ENCODE measurements around the gene SCIN. TPM values are rescaled to one million over a fixed set of nuclear protein-coding genes. Genes with fewer than 3 reads are reported as not detected.
A peak's percentile ranks its signal among the peaks of the same experiment; 100 is the strongest.

The SCIN gene
- total RNA-seq, 3 donors from 2014 or later, result 0.96 to 4.7 (median 1.3) TPM

- Histone ChIP-seq H3K4me3 (no peak overlapping the region), H3K27ac (no peak overlapping the region), H3K36me3 (no peaks in the 10 kb centered on the region), H3K27me3 (no peaks in the 10 kb centered on the region), H3K4me1 (no peaks in the 10 kb centered on the region), H3K9me3 (no peaks in the 10 kb centered on the region)
- DNase-seq (ENCODE audit: low spot score in 2 of 2), result no peak
- no peak for TF ChIP-seq POLR2A (IDR thresholded peaks at IDR 0.05)
- no peak for TF ChIP-seq POLR2AphosphoS5 (IDR thresholded peaks at IDR 0.05)
- no peak for TF ChIP-seq CTCF (IDR thresholded peaks at IDR 0.05)
- intact Hi-C loops (cut with DNase I; ENCODE audit: low total_unique reads), result no loop called here
Measured at GRCh38 chr7:12567015-12567414, 3.5 kb upstream of the SCIN start.

GRCh38 chr7:12569673-12570072 lies 847 bp upstream of the SCIN start:
- intact Hi-C loops (cut with DNase I; ENCODE audit: low total_unique reads), result no loop called here

GRCh38 chr7:12570168-12570533 lies 369 bp upstream of the SCIN start:
- DNase-seq (ENCODE audit: low spot score in 2 of 2), result no peak
- Histone ChIP-seq H3K27ac (no peak overlapping the region), H3K36me3 (no peaks in the 10 kb centered on the region), H3K4me1 (no peaks in the 10 kb centered on the region), H3K4me3 (peak overlapping the region; percentile 33 to 72 (median 50)), H3K9me3 (no peaks in the 10 kb centered on the region), H3K27me3 (no peaks in the 10 kb centered on the region)
- TF ChIP-seq POLR2AphosphoS5 (IDR thresholded peaks at IDR 0.05) (no peak), POLR2A (IDR thresholded peaks at IDR 0.05) (no peak), CTCF (IDR thresholded peaks at IDR 0.05) (no peak)
- intact Hi-C loops (cut with DNase I; ENCODE audit: low total_unique reads), result no loop called here

More at GRCh38 chr7:12569673-12570072, 847 bp upstream of the SCIN start:
- H3K27ac ChIP-seq, result no peak overlapping the region
- H3K4me3 ChIP-seq, result peak overlapping the region in 2 of 3 donors; percentile 50 to 72
- H3K27me3 ChIP-seq, result no peaks in the 10 kb centered on the region
- TF ChIP-seq POLR2A (IDR thresholded peaks at IDR 0.05) (no peak), CTCF (IDR thresholded peaks at IDR 0.05) (no peak), POLR2AphosphoS5 (IDR thresholded peaks at IDR 0.05) (no peak)
- no peaks in the 10 kb centered on the region for H3K36me3 ChIP-seq
- H3K4me1 ChIP-seq, result no peaks in the 10 kb centered on the region
- H3K9me3 ChIP-seq, result no peaks in the 10 kb centered on the region
- DNase-seq (ENCODE audit: low spot score in 2 of 2), result no peak

- no peak overlapping the region for H3K4me3 ChIP-seq
- H3K27me3 ChIP-seq, result no peaks in the 10 kb centered on the region
- H3K36me3 ChIP-seq, result no peaks in the 10 kb centered on the region
- no peaks in the 10 kb centered on the region for H3K9me3 ChIP-seq
- H3K4me1 ChIP-seq, result no peaks in the 10 kb centered on the region
- no peak overlapping the region for H3K27ac ChIP-seq
- TF ChIP-seq CTCF (IDR thresholded peaks at IDR 0.05), result no peak
- no peak for TF ChIP-seq POLR2AphosphoS5 (IDR thresholded peaks at IDR 0.05)
- TF ChIP-seq POLR2A (IDR thresholded peaks at IDR 0.05), result no peak
- intact Hi-C loops (cut with DNase I; ENCODE audit: low total_unique reads), result no loop called here
- no peak for DNase-seq (ENCODE audit: low spot score in 2 of 2)
Measured at GRCh38 chr7:12571691-12572090, 1.2 kb downstream of the SCIN start.

GRCh38 chr7:12572941-12573575 lies 2.5 kb downstream of the SCIN start:
- H3K4me1 ChIP-seq, result no peaks in the 10 kb centered on the region
- DNase-seq (ENCODE audit: low spot score in 2 of 2), result no peak
- H3K36me3 ChIP-seq, result no peaks in the 10 kb centered on the region
- no peaks in the 10 kb centered on the region for H3K27me3 ChIP-seq
- H3K27ac ChIP-seq, result no peak overlapping the region
- H3K4me3 ChIP-seq, result no peak overlapping the region
- intact Hi-C loops (cut with DNase I; ENCODE audit: low total_unique reads), result no loop called here
- H3K9me3 ChIP-seq, result no peaks in the 10 kb centered on the region
- TF ChIP-seq POLR2AphosphoS5 (IDR thresholded peaks at IDR 0.05) (no peak), CTCF (IDR thresholded peaks at IDR 0.05) (no peak)
